GM10266 (cell line): ENCODE measurements around the gene PLA2G2E.

Source experiments
- DNase-seq: peaks from one replicate; pipeline ENCODE4 v3.0.0; 2012; ENCODE audit errors: extremely low spot score
- TF ChIP-seq, protein P1 (sequence below): IDR thresholded peaks from 2 replicates; pipeline ENCODE4 v1.5.1; 2012; ENCODE audit warnings: mild to moderate bottlenecking, low read depth; ENCODE audit not compliant: control insufficient read depth, insufficient read depth; ENCODE audit errors: missing control alignments

PLA2G2E gene

DNA sequence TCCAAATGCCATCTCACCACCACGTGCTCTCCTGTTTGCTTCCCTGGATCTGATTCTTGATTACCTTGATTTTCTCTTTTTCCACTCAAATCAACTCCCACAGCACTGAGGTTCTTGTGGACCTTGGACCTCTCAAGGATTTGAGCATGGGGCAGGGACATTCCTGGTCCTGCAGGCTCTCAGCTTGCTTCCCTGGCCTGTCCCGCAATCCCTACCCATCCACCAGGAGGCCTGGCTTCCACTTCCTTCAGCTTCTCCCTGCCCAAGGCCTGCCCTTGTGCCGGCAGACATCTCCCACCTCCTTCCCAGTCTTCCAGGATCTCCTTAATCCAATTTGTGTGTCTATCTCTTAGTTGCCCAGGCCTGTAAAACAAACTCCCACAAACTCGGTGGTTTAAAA is 34.4 kb upstream of the PLA2G2E start:
- no peak for DNase-seq
- TF ChIP-seq, protein P1, sequence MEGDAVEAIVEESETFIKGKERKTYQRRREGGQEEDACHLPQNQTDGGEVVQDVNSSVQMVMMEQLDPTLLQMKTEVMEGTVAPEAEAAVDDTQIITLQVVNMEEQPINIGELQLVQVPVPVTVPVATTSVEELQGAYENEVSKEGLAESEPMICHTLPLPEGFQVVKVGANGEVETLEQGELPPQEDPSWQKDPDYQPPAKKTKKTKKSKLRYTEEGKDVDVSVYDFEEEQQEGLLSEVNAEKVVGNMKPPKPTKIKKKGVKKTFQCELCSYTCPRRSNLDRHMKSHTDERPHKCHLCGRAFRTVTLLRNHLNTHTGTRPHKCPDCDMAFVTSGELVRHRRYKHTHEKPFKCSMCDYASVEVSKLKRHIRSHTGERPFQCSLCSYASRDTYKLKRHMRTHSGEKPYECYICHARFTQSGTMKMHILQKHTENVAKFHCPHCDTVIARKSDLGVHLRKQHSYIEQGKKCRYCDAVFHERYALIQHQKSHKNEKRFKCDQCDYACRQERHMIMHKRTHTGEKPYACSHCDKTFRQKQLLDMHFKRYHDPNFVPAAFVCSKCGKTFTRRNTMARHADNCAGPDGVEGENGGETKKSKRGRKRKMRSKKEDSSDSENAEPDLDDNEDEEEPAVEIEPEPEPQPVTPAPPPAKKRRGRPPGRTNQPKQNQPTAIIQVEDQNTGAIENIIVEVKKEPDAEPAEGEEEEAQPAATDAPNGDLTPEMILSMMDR, result no peak

DNA sequence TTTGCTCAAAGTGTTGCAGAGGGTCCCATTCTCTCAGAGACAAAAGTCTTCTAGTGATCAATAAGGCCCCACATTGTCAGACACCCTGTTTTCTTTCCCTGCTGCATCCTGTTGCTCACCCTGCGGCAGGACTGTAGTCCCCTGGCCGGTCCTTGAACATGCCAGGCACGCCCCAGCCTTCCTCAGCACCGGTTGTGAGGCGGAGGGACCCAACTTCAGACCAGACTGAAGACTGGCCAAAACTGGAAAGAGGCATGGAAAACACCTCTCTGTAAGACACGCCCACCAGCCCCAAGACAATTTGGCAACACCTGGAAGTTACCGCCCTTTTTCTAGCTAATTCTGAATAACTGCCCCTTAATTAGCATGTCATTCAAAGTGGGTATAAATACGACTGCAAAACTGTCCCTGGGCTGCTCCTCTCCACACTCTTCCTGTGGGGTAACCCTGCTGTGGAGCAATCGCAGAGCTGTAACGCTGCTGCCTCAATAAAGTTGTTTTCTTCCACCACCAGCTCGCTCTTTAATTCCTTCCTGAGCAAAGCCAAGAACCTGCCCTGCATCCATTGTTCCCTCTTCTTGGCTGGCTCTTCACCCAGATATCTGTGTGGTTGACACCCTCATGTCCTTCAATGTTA is 32.2 kb upstream of the PLA2G2E start:
- TF ChIP-seq, protein P1, result no peak
- DNase-seq, result no peak

DNA sequence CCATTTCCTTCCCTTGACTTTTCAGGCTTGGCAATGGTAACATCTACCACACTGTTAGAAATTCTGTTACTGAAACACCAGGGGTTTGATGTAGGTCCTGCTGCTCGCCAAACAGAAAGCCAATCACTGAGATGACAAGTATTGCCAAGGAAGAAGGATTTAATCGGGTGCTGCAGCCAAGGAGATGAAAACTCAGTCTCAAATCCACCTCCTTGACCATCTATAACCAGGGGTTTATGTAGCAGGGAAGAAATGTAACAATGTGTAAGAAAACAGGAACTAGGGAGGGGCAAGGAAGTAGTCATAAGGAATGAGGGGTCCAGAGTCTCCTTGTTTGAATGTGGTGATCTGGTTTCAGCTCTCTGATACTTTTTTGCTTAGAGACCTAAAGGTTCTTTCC is 30.6 kb upstream of the PLA2G2E start:
- TF ChIP-seq, protein P1, result no peak
- no peak for DNase-seq

DNA sequence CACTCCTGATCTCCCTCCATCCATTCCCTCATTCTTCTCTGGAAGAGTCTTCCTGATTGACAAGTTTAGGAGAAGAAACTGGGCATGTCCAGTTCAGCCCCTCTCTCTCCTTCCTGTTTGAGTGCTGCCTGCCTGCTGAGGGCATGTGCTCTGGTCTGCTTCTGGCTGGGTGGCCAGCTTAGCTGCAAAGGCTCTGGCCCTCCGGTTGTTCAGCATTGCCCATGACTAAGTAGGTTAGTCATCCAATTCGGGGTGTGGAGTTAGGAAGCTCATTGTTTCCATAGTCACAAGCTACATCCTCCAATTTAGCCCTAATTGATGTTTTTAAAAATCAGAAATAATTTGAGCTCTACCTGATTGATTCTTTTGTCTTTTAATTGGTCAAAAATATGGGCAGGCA is 25.6 kb upstream of the PLA2G2E start:
- TF ChIP-seq, protein P1, result no peak
- no peak for DNase-seq

DNA sequence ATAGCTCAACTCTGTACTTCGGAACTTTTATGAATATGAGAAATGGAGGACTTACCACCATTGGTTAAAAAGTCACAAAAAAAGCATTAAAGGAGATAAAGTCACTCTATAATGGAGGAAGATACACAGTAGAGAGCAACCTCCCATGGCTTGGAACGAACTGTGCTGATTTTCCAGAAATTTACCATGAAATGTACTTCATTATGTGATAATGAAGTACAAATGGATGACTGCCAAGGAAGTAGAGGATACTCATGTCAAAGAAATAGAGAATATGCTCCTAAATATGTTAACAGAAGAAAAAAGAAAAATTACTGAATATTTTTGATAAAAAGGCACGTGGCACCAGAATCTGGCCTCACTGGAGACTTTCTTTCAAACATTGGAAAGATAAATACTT is 23.6 kb upstream of the PLA2G2E start:
- TF ChIP-seq, protein P1, result no peak
- no peak for DNase-seq

DNA sequence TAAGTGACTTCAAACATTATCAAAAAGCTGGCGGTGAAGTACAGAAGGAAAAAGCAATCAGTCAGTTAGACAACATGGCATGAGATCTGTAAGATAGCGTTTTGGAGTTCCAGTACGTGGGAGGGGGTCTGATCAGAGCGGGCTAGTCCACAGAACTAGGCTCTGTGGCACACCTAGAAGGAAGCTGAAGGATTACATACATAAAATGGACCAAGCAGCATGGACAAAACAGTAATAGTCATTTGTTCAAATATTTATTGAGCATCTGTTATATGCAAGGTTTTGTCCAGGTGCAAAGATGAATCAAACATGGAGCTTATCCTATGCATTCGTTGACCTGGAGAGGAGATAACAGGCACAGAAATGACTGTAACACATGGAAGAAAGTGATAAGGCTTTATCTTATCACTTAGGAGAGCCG is 22.9 kb upstream of the PLA2G2E start:
- TF ChIP-seq, protein P1, result no peak

DNA sequence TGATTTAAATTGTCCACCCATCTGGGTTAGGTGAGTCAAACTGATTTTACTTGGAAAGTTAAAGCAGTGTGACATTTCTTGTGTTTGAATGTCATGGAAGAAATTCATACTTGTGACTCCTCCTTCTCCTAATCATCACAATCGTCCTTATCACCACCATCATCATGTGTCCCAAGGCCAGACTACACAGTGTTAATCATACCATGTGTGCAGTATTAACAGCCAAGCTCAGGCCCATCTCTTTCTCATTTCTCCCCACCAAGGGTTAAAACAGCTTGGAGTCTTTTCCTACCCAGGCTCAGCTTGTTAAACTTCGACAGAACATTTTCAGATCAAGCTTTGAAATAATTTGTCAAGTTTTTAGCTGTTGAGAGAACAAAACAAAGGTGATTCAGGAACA is 22.5 kb upstream of the PLA2G2E start:
- DNase-seq, result no peak
- TF ChIP-seq, protein P1, result no peak

More for the DNA sequence above, 22.9 kb upstream of the PLA2G2E start:
- DNase-seq, result no peak
